SH-SY5Y (cell line): ENCODE measurements around the gene HOXD4.

Experiments
- GATA2 ChIP-seq: IDR thresholded peaks from 2 replicates; pipeline ENCODE4 v1.6.1; 2011; ENCODE audit warnings: mild to moderate bottlenecking, low read depth, low read length
- GATA3 ChIP-seq: IDR thresholded peaks from 2 replicates; pipeline ENCODE4 v1.6.1; 2011; ENCODE audit warnings: low read depth, mild to moderate bottlenecking, low read length, moderate library complexity

HOXD4 gene

DNA sequence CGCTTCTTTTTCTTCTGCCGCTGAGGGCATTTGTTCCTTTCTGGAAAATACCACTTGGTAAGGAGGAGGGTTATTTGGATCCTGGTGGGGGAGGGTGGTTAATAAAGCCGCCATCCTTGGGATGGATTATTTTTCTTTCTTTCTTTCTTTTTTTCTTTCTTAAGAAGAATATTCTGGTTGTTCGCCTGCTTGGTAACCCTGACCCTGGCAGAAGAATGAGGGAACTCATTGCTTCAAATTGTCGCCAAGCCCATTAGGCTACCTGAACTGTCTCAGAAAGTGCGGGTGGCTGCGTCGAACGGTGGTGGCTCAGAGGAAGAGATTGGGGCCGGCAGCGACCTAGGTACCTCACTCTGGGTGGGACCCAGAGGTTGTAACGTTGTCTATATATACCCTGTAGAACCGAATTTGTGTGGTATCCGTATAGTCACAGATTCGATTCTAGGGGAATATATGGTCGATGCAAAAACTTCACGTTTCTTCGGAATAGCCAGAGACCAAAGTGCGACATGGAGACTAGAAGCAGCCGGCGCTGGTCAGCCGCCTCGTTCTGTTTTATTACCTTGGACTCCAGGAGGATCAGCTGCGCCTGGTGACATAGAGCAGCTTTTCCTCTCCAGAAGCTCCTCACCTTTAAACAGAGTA, 1.3 kb upstream of the HOXD4 start:
- no peak for TF ChIP-seq GATA2

DNA sequence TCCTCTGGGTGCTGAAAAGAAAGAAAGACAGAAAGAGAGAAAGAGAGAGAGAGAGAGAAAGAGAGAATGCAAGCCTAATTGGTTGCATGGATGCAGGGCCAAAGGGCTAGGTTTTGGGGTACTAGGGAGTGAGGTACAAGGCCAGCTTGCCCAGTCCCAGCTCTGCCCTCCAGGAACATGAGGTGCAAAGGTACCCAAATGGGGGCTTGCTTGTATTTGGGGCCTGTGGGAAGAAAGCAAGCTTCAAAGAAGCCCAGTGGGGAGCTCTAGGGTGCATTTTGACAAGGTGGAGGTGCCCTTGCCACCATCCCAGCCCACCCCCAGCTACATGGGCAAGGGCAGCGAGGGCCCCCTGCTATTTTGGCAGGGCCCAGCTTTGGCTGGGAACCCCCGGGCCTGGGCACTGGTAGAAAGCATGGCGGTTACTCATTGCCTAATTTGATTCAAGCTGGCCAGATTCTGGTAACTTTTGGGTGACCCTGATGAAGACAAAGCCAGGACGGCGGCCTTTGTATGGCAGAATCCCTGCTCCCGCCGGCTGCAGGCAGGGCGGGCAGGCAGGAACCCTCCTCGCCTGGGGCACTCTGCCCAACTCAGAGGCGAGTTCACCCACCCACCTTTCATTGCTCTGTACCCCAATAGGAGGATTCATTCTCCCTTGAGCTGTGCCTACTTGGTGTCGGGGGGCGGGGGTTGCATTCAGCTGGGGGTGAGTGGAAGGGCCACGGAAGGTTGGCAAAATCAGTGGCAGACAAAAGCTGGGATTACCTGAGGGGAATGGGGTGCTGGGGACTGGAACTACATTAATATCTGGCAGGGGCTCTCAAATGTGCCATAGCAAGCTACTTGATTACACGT, 537 bp upstream of the HOXD4 start:
- TF ChIP-seq GATA3 (no peak), GATA2 (no peak)

DNA sequence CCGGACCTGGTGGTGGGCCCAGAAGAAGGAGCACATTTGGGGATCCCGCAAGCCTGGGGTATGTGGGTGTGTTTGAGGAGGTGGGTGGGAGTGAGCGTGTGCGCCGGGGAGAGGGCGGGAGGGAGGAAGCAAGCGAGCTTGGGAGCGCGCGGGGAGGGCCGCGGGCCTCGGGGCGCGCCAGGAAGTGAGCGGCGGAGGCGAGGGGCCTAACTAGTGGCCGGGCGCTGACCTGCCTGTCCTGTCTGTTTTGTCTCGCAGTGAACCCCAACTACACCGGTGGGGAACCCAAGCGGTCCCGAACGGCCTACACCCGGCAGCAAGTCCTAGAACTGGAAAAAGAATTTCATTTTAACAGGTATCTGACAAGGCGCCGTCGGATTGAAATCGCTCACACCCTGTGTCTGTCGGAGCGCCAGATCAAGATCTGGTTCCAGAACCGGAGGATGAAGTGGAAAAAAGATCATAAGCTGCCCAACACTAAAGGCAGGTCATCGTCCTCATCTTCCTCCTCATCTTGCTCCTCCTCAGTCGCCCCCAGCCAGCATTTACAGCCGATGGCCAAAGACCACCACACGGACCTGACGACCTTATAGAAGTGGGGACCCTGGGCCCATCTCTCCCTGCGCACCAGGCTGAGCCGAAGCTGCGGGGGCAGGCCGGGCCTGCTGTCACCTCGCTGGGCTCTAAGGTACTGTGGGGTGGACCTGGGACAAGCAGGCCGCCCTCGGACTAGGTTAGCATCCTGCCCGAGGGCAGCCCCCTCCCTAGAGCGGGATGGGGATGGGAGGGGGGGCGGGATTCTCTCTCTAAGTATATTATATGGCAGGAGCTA, 1.2 kb downstream of the HOXD4 start:
- TF ChIP-seq GATA2 (no peak), GATA3 (no peak)

DNA sequence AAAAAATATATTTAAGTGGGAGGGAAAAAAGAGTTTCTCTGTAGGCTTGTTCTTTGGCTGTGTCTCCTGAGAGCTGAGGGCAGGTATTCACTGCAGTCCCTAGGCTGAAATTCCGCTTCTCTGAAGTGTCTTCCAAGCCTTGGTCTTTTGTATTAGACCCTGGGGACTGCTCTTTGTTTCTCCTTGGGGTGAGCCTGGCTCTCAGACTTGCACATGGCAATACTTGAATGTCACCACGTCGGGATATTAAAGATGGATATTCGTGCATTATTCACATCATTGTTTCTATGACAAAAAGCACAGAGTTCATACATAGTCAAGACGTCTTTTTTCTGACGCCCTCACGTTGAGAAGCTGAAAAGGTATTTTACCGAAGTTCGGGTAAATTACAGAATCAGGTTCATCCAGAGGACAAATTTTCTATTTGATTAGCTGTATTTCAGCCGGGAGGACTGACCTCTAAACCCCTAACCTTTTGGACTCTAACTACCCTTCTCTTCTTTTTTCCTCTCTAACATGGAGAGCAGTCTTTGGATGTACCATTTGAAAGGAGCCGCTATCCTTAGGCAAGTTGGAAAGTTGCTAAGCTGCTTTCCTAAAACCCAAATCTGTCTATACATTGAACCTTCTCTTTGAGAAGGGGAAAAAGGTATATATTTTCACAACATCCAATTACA, 3.4 kb downstream of the HOXD4 start:
- no peak for TF ChIP-seq GATA3
- no peak for TF ChIP-seq GATA2

DNA sequence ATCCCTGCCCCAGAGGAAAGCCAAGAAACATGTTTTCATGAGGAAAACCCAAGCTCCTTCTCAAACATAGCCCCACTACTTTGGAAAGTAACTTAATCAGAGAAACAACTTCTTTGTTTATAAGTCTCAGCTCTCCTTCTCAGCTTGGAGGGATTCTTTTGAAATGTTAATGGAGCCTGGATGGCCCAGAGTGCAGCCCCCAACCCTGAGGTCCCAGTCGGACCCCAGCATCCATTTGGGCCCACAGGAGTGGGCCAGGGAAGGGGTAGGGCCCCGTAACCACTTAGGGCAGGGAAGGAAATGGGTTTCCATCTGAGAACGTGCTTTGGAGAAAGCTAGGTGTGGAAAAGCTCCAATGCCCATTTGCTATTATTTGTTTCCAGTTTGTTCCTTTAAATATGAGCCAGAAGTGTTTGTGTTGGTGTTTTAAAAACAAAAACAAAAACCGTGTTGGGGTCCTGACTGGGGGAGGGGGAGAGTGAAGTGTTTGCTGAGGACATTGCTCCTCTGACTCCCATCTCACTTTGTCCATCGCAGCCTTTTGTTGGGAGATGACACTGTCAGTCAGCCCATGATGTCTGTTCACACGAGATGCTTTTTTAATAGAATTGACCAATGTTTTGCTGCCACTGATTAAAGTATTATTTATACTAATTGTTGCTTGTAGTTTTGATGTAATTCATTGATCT, 4.2 kb downstream of the HOXD4 start:
- TF ChIP-seq GATA3 = no peak
- no peak for TF ChIP-seq GATA2

DNA sequence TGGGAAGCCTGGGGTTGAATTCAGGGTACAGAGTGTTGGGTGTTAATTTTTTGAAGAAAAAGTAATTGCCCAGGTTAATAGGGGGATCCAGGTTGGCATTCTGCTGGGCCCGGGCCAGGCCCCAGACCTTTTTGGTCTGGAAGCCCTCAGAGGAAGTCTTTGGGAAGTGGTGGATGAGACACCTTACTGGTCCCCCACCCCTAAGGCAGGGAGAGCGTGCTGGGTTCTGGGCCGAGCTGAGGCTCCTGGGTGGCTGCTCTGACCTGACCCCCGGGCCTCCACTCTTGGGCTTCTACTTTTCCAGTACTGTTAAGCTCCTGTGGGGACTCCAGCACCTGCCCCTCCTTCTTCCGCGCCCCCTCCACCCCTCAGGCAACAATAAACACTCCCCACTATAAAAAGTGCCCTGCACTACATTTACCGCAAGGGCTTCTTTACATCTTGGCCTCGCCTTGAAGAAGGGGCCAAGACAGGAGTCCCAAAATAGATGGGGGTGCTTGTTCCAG, 5.0 kb downstream of the HOXD4 start:
- no peak for TF ChIP-seq GATA3
- no peak for TF ChIP-seq GATA2

DNA sequence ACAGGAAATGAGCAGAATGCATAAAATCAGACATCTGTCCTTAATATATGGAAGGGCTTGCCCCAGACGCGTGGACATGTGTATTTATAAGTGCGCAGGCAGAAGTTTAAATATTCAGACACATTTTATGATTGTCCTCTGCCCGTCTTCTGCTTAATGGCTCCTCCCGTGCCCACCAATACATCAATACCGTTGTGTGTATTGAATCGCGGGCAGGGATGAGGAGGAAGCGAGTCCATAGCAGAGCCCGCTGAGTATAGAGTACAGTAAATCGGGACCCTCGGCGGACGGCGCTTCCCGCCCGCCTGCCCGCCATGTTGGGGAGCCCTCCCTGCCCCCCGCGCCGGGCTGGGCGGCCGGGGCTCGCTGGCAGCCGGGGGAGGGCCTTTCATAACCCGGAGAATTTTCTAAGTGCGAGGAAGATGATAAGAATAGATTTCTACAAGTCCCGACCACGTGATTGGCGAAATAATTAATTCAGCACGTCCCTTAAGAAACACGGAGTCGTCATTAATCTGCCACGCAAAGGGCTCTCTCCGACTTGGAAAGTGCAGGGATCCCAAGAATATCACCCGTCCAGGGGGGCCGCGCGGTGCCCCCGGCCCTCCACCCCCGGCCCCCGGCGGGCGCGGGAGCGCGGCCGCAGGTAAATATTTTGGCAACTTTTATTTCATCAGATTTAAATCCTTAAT, 5.6 kb downstream of the HOXD4 start, which contains the start of gene HOXD3:
HOXD3 (plus strand) TSS at position 501 of the 692 bp plus-strand sequence. CDS start 11,808 bp downstream, outside the sequence.
- TF ChIP-seq GATA3 = no peak
- no peak; the same call in 1 of the 2 replicates for TF ChIP-seq GATA2

DNA sequence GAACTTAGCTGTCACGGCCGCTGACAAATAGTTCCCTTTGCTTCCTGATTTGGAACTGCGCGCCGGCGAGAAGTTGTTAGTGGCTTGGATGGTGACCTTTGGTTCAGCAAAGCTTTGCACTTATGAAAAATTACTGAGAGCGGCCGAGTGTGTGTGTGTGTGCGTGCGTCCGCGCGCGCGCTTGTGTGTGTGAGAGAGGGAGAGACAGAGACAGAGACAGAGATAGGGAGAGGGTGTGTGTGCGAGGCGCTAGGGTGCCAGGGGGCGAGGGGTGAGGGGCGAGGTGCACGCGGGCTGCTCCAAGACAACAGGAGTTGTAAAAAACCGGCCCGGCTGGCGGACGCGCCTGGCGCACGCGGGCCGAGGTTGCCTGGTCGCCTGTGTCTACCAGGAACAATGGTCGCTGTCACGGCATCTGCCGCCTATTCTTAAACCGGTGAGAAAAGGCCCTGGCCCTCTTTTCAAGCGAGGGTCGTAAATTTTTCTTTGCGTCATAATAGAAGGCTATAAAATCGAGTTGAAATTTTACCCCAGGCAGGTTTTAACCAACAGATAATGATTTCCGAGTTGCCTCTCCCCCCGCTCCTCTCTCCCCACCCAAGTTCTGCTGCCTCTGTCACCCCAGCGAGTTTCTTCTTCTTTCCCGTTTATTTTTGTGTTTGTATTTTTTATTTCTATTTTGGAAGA, 6.3 kb downstream of the HOXD4 start:
- TF ChIP-seq GATA3 (no peak), GATA2 (peak; percentile 16; the same call in 1 of the 2 replicates)

DNA sequence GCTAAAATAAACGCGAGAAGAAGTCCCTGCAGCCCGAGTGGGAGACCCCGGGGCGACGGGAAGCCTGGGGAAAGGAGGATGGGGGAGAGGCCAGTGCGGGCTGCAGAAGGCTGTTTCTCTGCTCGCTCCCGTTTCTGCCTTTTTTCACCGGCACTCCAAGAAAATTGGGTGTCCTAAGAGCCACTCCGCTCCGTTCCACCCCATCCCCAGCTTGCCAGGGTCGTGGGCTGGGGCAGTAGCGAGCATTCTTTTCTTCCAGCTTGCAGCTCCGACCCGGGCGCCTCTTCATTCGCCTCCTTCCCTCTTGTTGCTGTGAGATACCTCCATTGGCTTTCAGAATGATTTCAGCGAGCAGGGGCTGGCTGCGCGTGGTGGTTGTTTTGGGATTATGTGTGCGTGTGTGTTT, 6.8 kb downstream of the HOXD4 start:
- no peak for TF ChIP-seq GATA2
- TF ChIP-seq GATA3 = no peak

DNA sequence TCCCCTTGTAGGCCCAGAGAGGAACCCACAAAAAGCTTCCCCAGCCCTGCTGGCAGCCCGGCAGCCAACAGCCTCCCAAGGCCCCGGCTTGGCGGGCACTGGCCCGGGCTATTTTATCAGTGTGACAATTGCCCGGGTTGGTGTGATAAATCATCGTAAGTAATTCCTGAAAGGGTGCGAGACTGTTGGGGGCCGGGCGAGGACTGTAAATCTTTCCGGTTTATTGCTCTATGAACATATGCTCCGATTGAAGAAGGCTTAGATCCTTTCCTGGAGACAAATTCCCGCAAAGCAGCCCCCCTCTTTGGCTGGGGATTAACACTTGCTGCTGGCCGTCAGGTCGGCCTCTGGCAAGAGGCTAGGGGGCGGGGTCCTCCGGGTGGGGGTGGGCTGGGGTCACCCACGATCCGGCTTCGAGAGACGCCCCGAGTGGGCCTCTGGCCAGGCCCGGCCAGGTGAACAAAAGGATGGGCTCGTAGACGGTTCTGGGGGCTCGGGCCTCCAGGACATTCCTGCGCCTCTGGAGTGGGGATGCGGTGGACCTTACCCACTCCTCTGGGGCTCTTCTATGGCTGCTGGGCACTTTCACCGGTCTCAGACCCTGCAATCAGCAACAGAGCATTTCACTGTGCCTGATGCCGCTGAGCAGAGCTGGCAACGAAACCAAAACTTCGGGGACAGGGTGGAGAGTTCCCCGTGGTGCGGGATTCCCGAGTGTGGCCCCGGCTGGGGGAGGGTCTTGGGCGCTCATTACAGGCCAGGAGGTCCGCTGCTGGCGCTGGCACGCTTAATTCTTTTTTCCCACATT, 7.7 kb downstream of the HOXD4 start:
- TF ChIP-seq GATA3 (no peak), GATA2 (no peak)

DNA sequence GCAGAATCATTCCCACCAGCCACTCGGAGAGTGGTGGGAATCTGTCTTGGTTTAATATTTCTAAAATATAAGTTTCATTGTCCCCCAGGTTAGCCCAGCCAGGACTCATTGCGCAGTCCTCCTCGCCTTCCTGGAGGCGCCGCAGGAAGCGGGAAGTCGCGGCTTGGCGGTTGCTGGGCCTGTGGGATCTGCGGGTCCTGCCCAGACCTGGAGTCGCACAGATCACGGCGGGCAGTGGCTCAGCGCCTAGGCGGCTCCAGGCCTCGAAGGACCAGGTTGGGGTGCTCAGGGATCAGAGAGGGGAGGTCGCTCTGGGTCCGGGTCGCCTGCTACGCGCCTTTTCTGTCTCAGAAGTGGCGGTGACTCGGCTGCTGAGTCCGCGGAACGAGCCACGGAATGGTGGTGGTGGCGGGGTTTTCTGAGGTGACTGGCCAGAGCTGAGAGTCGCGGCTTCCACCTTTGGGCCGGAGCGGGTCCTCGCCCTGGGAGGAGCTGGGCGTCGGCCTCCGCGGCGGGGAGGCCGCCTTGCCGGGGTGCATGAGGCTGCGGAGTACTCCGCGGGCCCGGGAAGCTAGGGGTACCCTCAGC, 8.4 kb downstream of the HOXD4 start:
- TF ChIP-seq GATA3 (no peak), GATA2 (no peak)
